CD14-positive monocyte (primary cell): ENCODE data around the gene COL11A1. TPM values are rescaled to one million over a fixed set of nuclear protein-coding genes. Genes with fewer than 3 reads are reported as not detected.
"Not testable (repeated sequence)": the region's sequence is repeated elsewhere in the genome, so short reads cannot be mapped to it uniquely, and the experiment has no call there.

ENCODE experiments used
- DNase-seq, 3 donors: peaks; one replicate each; pipeline ENCODE4 v3.0.0-alpha.2; 2011 to 2022
- H2AFZ ChIP-seq: 2 replicates; pipeline ENCODE4 v1.6.0; 2012; ENCODE audit warnings: mild to moderate bottlenecking, low read depth, low read length, inconsistent platforms; ENCODE audit not compliant: insufficient read depth, poor library complexity, severe bottlenecking
- H3K27ac ChIP-seq, 2 donors: 1 replicate in 1 of 2; 2 replicates in 1 of 2; pipeline ENCODE4 v1.5.1; 2012 to 2013; ENCODE audit warnings: low read length in 2 of 2, control low read depth in 1 of 2, inconsistent platforms in 1 of 2, low read depth in 1 of 2, mild to moderate bottlenecking in 1 of 2
- H3K27me3 ChIP-seq, 2 donors: one replicate each; pipeline versions ENCODE4 v1.6.0 to v1.6.1; 2011 to 2013; ENCODE audit warnings: low read length in 2 of 2; ENCODE audit not compliant: control insufficient read depth in 2 of 2, insufficient read depth in 2 of 2
- H3K36me3 ChIP-seq, 2 donors: replicated peaks in 1 of 2; 1 replicate in 1 of 2; 2 replicates in 1 of 2; pipeline versions ENCODE4 v1.5.1 to v1.6.1; 2012 to 2013; ENCODE audit warnings: low read length in 2 of 2, control low read depth in 1 of 2, inconsistent platforms in 1 of 2, mild to moderate bottlenecking in 1 of 2; ENCODE audit not compliant: insufficient read depth in 2 of 2, control insufficient read depth in 1 of 2
- H3K4me1 ChIP-seq, 2 donors: 1 replicate in 1 of 2; 2 replicates in 1 of 2; pipeline versions ENCODE4 v1.5.1 to v1.6.1; 2012 to 2013; ENCODE audit warnings: low read length in 2 of 2, control low read depth in 1 of 2, inconsistent platforms in 1 of 2, mild to moderate bottlenecking in 1 of 2, moderate library complexity in 1 of 2; ENCODE audit not compliant: insufficient read depth in 2 of 2, control insufficient read depth in 1 of 2
- H3K4me2 ChIP-seq: replicated peaks from 2 replicates; pipeline ENCODE3; 2012; ENCODE audit warnings: low read length, moderate library complexity, mild to moderate bottlenecking; ENCODE audit not compliant: poor library complexity, severe bottlenecking; ENCODE audit errors: extremely low read depth
- H3K4me3 ChIP-seq, 3 experiments: fragments of 200-600 bp in 1 of 3; sonication (generic) in 1 of 3; replicated peaks in 1 of 3; 1 replicate in 2 of 3; 2 replicates in 1 of 3; pipeline ENCODE4 v1.5.1; 2011 to 2013; ENCODE audit warnings: low read length in 3 of 3, mild to moderate bottlenecking in 3 of 3, control low read depth in 2 of 3, low read depth in 2 of 3, inconsistent platforms in 1 of 3, moderate library complexity in 1 of 3
- H3K79me2 ChIP-seq: 2 replicates; pipeline ENCODE4 v1.6.0; 2012; ENCODE audit warnings: mild to moderate bottlenecking, control low read depth, inconsistent platforms, low read length, moderate library complexity; ENCODE audit not compliant: insufficient read depth
- H3K9ac ChIP-seq: 2 replicates; pipeline ENCODE4 v1.6.0; 2017; ENCODE audit warnings: low read length, mild to moderate bottlenecking; ENCODE audit not compliant: insufficient read depth, poor library complexity, severe bottlenecking
- H3K9me3 ChIP-seq, 2 donors: replicated peaks in 1 of 2; 1 replicate in 1 of 2; 2 replicates in 1 of 2; pipeline versions ENCODE4 v1.5.1 to v1.6.1; 2012 to 2013; ENCODE audit warnings: low read length in 2 of 2, control low read depth in 1 of 2; ENCODE audit not compliant: control insufficient read depth in 1 of 2, insufficient read depth in 1 of 2
- H4K20me1 ChIP-seq: 2 replicates; pipeline ENCODE4 v1.6.0; 2012; ENCODE audit warnings: mild to moderate bottlenecking, low read length, control low read depth, moderate library complexity; ENCODE audit not compliant: insufficient read depth
- H3K27ac Mint-ChIP-seq, 7 donors: one replicate each; pipeline ENCODE4 v1.8.0; 2020; ENCODE audit warnings: mild to moderate bottlenecking in 7 of 7, mixed read lengths in 7 of 7, moderate library complexity in 6 of 7, inconsistent platforms in 2 of 7
- H3K27me3 Mint-ChIP-seq, 3 donors: one replicate each; pipeline ENCODE4 v1.8.0; 2021 to 2022; ENCODE audit warnings: low read depth in 3 of 3, mild to moderate bottlenecking in 3 of 3, mixed read lengths in 3 of 3, moderate library complexity in 3 of 3, inconsistent platforms in 1 of 3
- H3K36me3 Mint-ChIP-seq, 2 donors: one replicate each; pipeline ENCODE4 v1.8.0; 2020; ENCODE audit warnings: mixed read lengths in 2 of 2, inconsistent platforms in 1 of 2, mild to moderate bottlenecking in 1 of 2
- H3K4me1 Mint-ChIP-seq: one replicate; pipeline ENCODE4 v1.8.0; 2020; ENCODE audit warnings: mild to moderate bottlenecking, mixed read lengths
- H3K4me3 Mint-ChIP-seq, 2 donors: one replicate each; pipeline ENCODE4 v1.8.0; 2020; ENCODE audit warnings: mild to moderate bottlenecking in 2 of 2, mixed read lengths in 2 of 2, moderate library complexity in 1 of 2
- H3K9me3 Mint-ChIP-seq, 7 donors: one replicate each; pipeline ENCODE4 v1.8.0; 2020 to 2022; ENCODE audit warnings: mixed read lengths in 7 of 7, mild to moderate bottlenecking in 6 of 7, moderate library complexity in 6 of 7, inconsistent platforms in 2 of 7
- WGBS: methylation state at CpG from one replicate; pipeline ENCODE4 v1.1.5; 2013; ENCODE audit warnings: missing lambda C conversion rate; ENCODE audit not compliant: insufficient coverage; 5-methylcytosine and 5-hydroxymethylcytosine counted together
- intact Hi-C, 2 donors: fragments of 100-400 bp; cut with micrococcal nuclease; formaldehyde crosslinking; loops; one replicate each; pipeline versions ENCODE4 v1.15.0 to v1.15.1; 2023
- polyA plus RNA-seq, 3 donors: library from polyadenylated mRNA; depleted of rRNA in 1 of 3; unstranded in 2 of 3; stranded (reverse) in 1 of 3; fragments of 300-500 nt in 2 of 3; fragments of >200 nt in 1 of 3; fragmentation: Illumina TruSeq in 2 of 3; gene quantifications; 1 replicate in 2 of 3; 2 replicates in 1 of 3; pipeline ENCODE4 v1.2.3, GENCODE V29; 2012 to 2021
- TF ChIP-seq, protein P1 (sequence below): fragments of 200-600 bp; IDR thresholded peaks from one replicate; pipeline ENCODE4 v1.8.0; 2022; ENCODE audit warnings: antibody characterized with exemption, mild to moderate bottlenecking

COL11A1 gene
- polyA plus RNA-seq, 3 donors = not detected

DNA sequence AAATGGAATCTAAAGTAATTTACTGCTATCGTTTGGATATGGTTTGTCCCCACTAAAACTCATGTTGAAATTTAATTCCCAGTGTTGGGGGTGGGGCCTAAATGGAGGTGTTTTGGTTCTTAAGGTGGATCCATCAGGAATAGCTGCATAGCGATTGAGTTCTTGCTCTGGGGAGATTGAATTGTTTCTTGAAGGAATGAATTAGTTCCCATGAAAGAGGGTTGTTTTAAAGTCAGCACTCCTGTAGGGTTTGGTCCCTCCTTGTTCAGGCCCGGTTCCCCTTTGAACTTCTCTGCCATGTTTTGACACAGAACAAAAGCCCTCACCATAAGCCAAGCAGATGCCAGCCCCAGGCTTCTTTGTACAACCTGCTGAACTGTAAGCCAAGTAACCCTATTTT, 170.9 kb downstream of the COL11A1 start:
- Histone ChIP-seq H2AFZ (no peak overlapping the region), H3K9me3 (no peaks in the 10 kb centered on the region), H3K36me3 (no peaks in the 10 kb centered on the region), H3K27me3 (no peaks in the 10 kb centered on the region), H3K9ac (no peak overlapping the region), H4K20me1 (no peaks in the 10 kb centered on the region), H3K27ac (no peak overlapping the region), H3K4me2 (no peak overlapping the region), H3K79me2 (no peaks in the 10 kb centered on the region), H3K4me1 (no peaks in the 10 kb centered on the region), H3K4me3 (no peak overlapping the region)
- Mint-ChIP-seq H3K27me3 (no peaks in the 10 kb centered on the region), H3K4me1 (no peaks in the 10 kb centered on the region), H3K9me3 (peaks cover 0 to 6% (median 0%) of the 10 kb centered on the region in 7 donors), H3K4me3 (no peak overlapping the region), H3K27ac (no peak overlapping the region), H3K36me3 (no peaks in the 10 kb centered on the region)
- TF ChIP-seq, protein P1, sequence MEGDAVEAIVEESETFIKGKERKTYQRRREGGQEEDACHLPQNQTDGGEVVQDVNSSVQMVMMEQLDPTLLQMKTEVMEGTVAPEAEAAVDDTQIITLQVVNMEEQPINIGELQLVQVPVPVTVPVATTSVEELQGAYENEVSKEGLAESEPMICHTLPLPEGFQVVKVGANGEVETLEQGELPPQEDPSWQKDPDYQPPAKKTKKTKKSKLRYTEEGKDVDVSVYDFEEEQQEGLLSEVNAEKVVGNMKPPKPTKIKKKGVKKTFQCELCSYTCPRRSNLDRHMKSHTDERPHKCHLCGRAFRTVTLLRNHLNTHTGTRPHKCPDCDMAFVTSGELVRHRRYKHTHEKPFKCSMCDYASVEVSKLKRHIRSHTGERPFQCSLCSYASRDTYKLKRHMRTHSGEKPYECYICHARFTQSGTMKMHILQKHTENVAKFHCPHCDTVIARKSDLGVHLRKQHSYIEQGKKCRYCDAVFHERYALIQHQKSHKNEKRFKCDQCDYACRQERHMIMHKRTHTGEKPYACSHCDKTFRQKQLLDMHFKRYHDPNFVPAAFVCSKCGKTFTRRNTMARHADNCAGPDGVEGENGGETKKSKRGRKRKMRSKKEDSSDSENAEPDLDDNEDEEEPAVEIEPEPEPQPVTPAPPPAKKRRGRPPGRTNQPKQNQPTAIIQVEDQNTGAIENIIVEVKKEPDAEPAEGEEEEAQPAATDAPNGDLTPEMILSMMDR = no peak
- no peak for DNase-seq
- intact Hi-C loops = no loop called here
- 82% methylated on average over 2 of the region's 3 CpGs for WGBS

DNA sequence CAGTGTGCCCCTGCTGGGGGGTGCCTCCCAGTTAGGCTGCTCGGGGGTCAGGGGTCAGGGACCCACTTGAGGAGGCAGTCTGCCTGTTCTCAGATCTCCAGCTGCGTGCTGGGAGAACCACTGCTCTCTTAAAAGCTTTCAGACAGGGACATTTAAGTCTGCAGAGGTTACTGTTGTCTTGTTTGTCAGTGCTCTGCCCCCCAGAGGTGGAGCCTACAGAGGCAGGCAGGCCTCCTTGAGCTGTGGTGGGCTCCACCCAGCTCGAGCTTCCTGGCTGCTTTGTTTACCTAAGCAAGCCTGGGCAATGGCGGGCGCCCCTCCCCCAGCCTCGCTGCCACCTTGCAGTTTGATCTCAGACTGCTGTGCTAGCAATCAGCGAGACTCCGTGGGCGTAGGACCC, 175.0 kb downstream of the COL11A1 start:
- H3K27me3 ChIP-seq, H3K9ac ChIP-seq, H3K9me3 ChIP-seq, H4K20me1 ChIP-seq, H3K4me3 ChIP-seq, H3K4me2 ChIP-seq, H3K27ac ChIP-seq, intact Hi-C loops, H3K27ac Mint-ChIP-seq, H3K4me1 ChIP-seq, H3K36me3 ChIP-seq, H3K9me3 Mint-ChIP-seq, H3K27me3 Mint-ChIP-seq, DNase-seq, H3K4me1 Mint-ChIP-seq, H3K79me2 ChIP-seq, H3K4me3 Mint-ChIP-seq, H3K36me3 Mint-ChIP-seq, H2AFZ ChIP-seq: not testable (repeated sequence)
- WGBS = no CpG with 5 or more reads among the region's 9 CpGs
